HepG2 (cell line): ENCODE data around the gene SCN9A. TPM values are rescaled to one million over a fixed set of nuclear protein-coding genes. Genes with fewer than 3 reads are reported as not detected.

Source experiments
- ASH2L ChIP-seq: fragments of 300-600, 200-600 bp; sonication (generic); IDR thresholded peaks from 2 replicates; pipeline ENCODE4 v1.7.0; 2017; ENCODE audit warnings: low read depth, mild to moderate bottlenecking, moderate library complexity, mixed read lengths, low read length; ENCODE audit not compliant: insufficient read length
- ATRX ChIP-seq: sonication (generic); formaldehyde crosslinking; IDR thresholded peaks from 2 replicates; pipeline ENCODE4 v1.4.0; 2020; ENCODE audit warnings: missing genetic modification reagents, borderline replicate concordance
- FOSL2 ChIP-seq: sonication (generic); formaldehyde crosslinking; IDR thresholded peaks from 2 replicates; pipeline ENCODE4 v1.4.0; 2020; ENCODE audit warnings: missing genetic modification reagents
- FOXP1 ChIP-seq, 2 experiments: fragments of 450-650 bp in 1 of 2; IDR thresholded peaks; 2 replicates each; pipeline ENCODE4 v1.6.1; 2017 to 2018; ENCODE audit warnings: antibody characterized with exemption in 1 of 2
- MEIS1 ChIP-seq: sonication (generic); formaldehyde crosslinking; IDR thresholded peaks from 2 replicates; pipeline ENCODE4 v1.9.0; 2021; ENCODE audit warnings: mild to moderate bottlenecking, missing genetic modification reagents, moderate library complexity, borderline replicate concordance
- PHF5A ChIP-seq: IDR thresholded peaks from one replicate; pipeline ENCODE4 v1.6.1; 2018; ENCODE audit warnings: low read depth, missing genetic modification reagents; ENCODE audit not compliant: unreplicated experiment
- TSC22D2 ChIP-seq: sonication (generic); formaldehyde crosslinking; IDR thresholded peaks from 2 replicates; pipeline ENCODE4 v1.5.1; 2020; ENCODE audit warnings: missing genetic modification reagents, mild to moderate bottlenecking, borderline replicate concordance
- ZNF205 ChIP-seq: IDR thresholded peaks from 2 replicates; pipeline ENCODE4 v1.6.1; 2018; ENCODE audit warnings: missing biosample characterization, missing genetic modification reagents
- ZNF251 ChIP-seq: sonication (generic); formaldehyde crosslinking; IDR thresholded peaks from 2 replicates; pipeline ENCODE4 v1.9.0; 2021; ENCODE audit warnings: mild to moderate bottlenecking, missing genetic modification reagents
- ZSCAN12 ChIP-seq: sonication (generic); formaldehyde crosslinking; IDR thresholded peaks from 2 replicates; pipeline ENCODE4 v1.9.0; 2021; ENCODE audit warnings: mild to moderate bottlenecking, missing genetic modification reagents
- polyA plus RNA-seq, 8 experiments: library from polyadenylated mRNA; depleted of rRNA in 3 of 8; stranded (reverse) in 7 of 8; unstranded in 1 of 8; fragments of >200 nt; fragmentation: Illumina TruSeq in 4 of 8; extraction: Trizol in 4 of 8; gene quantifications; 2 replicates each; pipeline versions ENCODE4 v1.2.1 to v1.2.3, GENCODE V29; 2011 to 2016; ENCODE audit warnings: low read depth in 4 of 8, missing spikeins in 1 of 8, mixed read lengths in 1 of 8; ENCODE audit not compliant: insufficient read depth in 1 of 8
- total RNA-seq, 5 experiments: library from RNA; depleted of rRNA; stranded (reverse); fragments of >200 nt; fragmentation: Illumina TruSeq; extraction: Trizol; gene quantifications; 2 replicates each; pipeline ENCODE4 v1.2.3, GENCODE V29; 2016; ENCODE audit warnings: low read depth in 1 of 5
- TF ChIP-seq, protein P1 (sequence below): sonication (generic); formaldehyde crosslinking; IDR thresholded peaks from 2 replicates; pipeline ENCODE4 v1.4.0; 2020; ENCODE audit warnings: missing genetic modification reagents
- TF ChIP-seq, protein P2 (sequence below): IDR thresholded peaks from 2 replicates; pipeline ENCODE4 v1.6.1; 2016
- TF ChIP-seq, protein P3 (sequence below), 2 experiments: fragments of 450-650 bp in 1 of 2; sonication (generic) in 1 of 2; formaldehyde crosslinking; IDR thresholded peaks; 2 replicates each; pipeline versions ENCODE4 v1.5.0 to v1.8.0; 2020 to 2022; ENCODE audit warnings: mild to moderate bottlenecking in 1 of 2, missing genetic modification reagents in 1 of 2
- TF ChIP-seq, protein P4 (sequence below): sonication (generic); formaldehyde crosslinking; IDR thresholded peaks from 2 replicates; pipeline ENCODE4 v1.5.0; 2020; ENCODE audit warnings: missing genetic modification reagents
- TF ChIP-seq, protein P5 (sequence below): sonication (generic); formaldehyde crosslinking; IDR thresholded peaks from 2 replicates; pipeline ENCODE4 v1.4.0; 2020; ENCODE audit warnings: missing genetic modification reagents, borderline replicate concordance

The SCN9A gene
- total and polyA plus RNA-seq, 2 of the 13 experiments (the other 11 are each of a cell fraction or from before 2014, with no cell fraction given) = 15.3 to 24.3 TPM

DNA sequence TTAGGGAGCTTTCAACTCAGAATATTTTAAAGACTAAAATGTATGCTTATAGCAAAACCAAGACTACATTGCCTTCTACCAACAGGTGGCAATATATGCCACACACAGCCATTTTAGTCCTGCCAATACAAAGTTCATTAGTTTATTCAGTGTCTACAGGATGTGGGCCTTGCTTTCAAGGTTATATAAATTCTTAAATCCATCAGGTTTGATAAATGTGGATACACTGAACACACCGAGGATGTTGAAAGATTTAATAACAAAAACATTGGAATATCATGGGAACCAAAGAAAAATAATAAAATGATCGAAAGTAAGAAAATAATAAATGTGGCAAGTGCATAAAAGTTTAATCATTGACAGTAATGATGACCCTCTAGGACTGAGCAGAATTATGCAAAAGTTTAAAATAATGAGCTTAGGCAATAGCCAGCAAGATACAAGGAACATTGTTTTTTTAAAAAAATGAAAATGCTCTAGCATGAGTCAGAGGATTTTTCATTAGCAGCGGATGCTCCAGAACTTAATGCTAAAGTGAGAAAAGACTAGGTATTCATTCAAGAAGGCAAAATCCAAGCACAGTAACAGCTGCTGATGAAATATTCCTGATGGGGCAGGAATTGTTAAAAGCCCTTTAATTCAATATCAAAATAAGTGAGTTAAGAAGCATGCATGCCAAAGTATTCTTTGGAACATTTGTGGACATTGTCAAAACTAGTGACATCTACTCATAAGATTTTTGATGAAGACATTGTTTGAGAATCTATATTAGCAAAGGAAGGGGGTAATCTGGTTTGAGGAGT lies 14.2 kb downstream of the SCN9A start (continued):
- TF ChIP-seq, protein P1, sequence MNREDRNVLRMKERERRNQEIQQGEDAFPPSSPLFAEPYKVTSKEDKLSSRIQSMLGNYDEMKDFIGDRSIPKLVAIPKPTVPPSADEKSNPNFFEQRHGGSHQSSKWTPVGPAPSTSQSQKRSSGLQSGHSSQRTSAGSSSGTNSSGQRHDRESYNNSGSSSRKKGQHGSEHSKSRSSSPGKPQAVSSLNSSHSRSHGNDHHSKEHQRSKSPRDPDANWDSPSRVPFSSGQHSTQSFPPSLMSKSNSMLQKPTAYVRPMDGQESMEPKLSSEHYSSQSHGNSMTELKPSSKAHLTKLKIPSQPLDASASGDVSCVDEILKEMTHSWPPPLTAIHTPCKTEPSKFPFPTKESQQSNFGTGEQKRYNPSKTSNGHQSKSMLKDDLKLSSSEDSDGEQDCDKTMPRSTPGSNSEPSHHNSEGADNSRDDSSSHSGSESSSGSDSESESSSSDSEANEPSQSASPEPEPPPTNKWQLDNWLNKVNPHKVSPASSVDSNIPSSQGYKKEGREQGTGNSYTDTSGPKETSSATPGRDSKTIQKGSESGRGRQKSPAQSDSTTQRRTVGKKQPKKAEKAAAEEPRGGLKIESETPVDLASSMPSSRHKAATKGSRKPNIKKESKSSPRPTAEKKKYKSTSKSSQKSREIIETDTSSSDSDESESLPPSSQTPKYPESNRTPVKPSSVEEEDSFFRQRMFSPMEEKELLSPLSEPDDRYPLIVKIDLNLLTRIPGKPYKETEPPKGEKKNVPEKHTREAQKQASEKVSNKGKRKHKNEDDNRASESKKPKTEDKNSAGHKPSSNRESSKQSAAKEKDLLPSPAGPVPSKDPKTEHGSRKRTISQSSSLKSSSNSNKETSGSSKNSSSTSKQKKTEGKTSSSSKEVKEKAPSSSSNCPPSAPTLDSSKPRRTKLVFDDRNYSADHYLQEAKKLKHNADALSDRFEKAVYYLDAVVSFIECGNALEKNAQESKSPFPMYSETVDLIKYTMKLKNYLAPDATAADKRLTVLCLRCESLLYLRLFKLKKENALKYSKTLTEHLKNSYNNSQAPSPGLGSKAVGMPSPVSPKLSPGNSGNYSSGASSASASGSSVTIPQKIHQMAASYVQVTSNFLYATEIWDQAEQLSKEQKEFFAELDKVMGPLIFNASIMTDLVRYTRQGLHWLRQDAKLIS = 0 out of 2 replicates have a peak, but pooled peaks have one; percentile 36
- TF ChIP-seq, protein P2, sequence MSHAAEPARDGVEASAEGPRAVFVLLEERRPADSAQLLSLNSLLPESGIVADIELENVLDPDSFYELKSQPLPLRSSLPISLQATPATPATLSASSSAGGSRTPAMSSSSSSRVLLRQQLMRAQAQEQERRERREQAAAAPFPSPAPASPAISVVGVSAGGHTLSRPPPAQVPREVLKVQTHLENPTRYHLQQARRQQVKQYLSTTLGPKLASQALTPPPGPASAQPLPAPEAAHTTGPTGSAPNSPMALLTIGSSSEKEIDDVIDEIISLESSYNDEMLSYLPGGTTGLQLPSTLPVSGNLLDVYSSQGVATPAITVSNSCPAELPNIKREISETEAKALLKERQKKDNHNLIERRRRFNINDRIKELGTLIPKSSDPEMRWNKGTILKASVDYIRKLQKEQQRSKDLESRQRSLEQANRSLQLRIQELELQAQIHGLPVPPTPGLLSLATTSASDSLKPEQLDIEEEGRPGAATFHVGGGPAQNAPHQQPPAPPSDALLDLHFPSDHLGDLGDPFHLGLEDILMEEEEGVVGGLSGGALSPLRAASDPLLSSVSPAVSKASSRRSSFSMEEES (CRISPR knock-in tag) = 0 out of 2 replicates have a peak, but pooled peaks have one; percentile 29
- no peak for TF ChIP-seq PHF5A
- TF ChIP-seq ZNF205 (CRISPR knock-in tag) = 0 out of 2 replicates have a peak, but pooled peaks have one; percentile 57
- TF ChIP-seq TSC22D2 = 0 out of 2 replicates have a peak, but pooled peaks have one; percentile 43
- TF ChIP-seq, protein P3, sequence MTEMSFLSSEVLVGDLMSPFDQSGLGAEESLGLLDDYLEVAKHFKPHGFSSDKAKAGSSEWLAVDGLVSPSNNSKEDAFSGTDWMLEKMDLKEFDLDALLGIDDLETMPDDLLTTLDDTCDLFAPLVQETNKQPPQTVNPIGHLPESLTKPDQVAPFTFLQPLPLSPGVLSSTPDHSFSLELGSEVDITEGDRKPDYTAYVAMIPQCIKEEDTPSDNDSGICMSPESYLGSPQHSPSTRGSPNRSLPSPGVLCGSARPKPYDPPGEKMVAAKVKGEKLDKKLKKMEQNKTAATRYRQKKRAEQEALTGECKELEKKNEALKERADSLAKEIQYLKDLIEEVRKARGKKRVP (CRISPR knock-in tag; IDR thresholded peaks at IDR 0.05) = no peak
- TF ChIP-seq, protein P4, sequence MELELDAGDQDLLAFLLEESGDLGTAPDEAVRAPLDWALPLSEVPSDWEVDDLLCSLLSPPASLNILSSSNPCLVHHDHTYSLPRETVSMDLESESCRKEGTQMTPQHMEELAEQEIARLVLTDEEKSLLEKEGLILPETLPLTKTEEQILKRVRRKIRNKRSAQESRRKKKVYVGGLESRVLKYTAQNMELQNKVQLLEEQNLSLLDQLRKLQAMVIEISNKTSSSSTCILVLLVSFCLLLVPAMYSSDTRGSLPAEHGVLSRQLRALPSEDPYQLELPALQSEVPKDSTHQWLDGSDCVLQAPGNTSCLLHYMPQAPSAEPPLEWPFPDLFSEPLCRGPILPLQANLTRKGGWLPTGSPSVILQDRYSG = no peak
- no peak for TF ChIP-seq MEIS1
- no peak for TF ChIP-seq ZSCAN12 (CRISPR knock-in tag)
- TF ChIP-seq, protein P5, sequence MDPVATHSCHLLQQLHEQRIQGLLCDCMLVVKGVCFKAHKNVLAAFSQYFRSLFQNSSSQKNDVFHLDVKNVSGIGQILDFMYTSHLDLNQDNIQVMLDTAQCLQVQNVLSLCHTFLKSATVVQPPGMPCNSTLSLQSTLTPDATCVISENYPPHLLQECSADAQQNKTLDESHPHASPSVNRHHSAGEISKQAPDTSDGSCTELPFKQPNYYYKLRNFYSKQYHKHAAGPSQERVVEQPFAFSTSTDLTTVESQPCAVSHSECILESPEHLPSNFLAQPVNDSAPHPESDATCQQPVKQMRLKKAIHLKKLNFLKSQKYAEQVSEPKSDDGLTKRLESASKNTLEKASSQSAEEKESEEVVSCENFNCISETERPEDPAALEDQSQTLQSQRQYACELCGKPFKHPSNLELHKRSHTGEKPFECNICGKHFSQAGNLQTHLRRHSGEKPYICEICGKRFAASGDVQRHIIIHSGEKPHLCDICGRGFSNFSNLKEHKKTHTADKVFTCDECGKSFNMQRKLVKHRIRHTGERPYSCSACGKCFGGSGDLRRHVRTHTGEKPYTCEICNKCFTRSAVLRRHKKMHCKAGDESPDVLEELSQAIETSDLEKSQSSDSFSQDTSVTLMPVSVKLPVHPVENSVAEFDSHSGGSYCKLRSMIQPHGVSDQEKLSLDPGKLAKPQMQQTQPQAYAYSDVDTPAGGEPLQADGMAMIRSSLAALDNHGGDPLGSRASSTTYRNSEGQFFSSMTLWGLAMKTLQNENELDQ = no peak
- TF ChIP-seq FOXP1 (IDR thresholded peaks at IDR 0.05) = no peak
- peak; percentile 41; the same call in 1 of the 2 replicates for TF ChIP-seq FOXP1 (CRISPR knock-in tag; IDR thresholded peaks at IDR 0.05)
- TF ChIP-seq ZNF251 (CRISPR knock-in tag) = no peak
- no peak for TF ChIP-seq ATRX (CRISPR knock-in tag)
- no peak for TF ChIP-seq FOSL2 (CRISPR knock-in tag)
- TF ChIP-seq ASH2L = peak; percentile 52
